PC-3 (cell line): Measurements from ENCODE around the gene OPN3. TPM values are rescaled to one million over a fixed set of nuclear protein-coding genes. Genes with fewer than 3 reads are reported as not detected.
A peak's percentile ranks its signal among the peaks of the same experiment; 100 is the strongest.

Experiments
- ATAC-seq: fragments of 200-7000 bp; cut with Tn5 transposase; 2 replicates; pipeline ENCODE4 v1.9.1; 2020; ENCODE audit warnings: mild to moderate bottlenecking, moderate library complexity
- Bru-seq: library from RNA; stranded (reverse); fragments of 400-500 nt; gene quantifications from one replicate; lab custom pipeline; 2021; lab: Mats Ljungman, UMichigan
- BruChase-seq, 2 experiments: library from RNA; stranded (reverse); fragments of 400-500 nt; gene quantifications; one replicate each; lab custom pipeline; 2021; lab: Mats Ljungman, UMichigan
- BruUV-seq: library from RNA; stranded (reverse); fragments of 400-500 nt; replicated peaks from 2 replicates; lab custom pipeline; 2021; lab: Mats Ljungman, UMichigan
- CTCF ChIA-PET: fragments of 300-600 bp; sonication (Branson Sonifier 250); formaldehyde crosslinking; loops from one replicate; lab custom pipeline; 2022; ENCODE audit warnings: antibody characterized with exemption; lab: Charles Lee
- POLR2A ChIA-PET: fragments of 300-600 bp; sonication (Branson Sonifier 250); formaldehyde crosslinking; loops from one replicate; lab custom pipeline; 2022; ENCODE audit warnings: antibody characterized with exemption; ENCODE audit not compliant: unreplicated experiment; lab: Charles Lee
- DNase-seq: peaks from one replicate; pipeline ENCODE4 v3.0.0-alpha.2; 2015
- H2AFZ ChIP-seq: fragments of 300-600 bp; sonication (generic); 2 replicates; pipeline ENCODE4 v1.6.0; 2016; ENCODE audit warnings: antibody characterized with exemption, low read length
- H3F3A ChIP-seq: fragments of 300-600 bp; sonication (generic); one replicate; pipeline ENCODE4 v1.6.0; 2017; ENCODE audit warnings: antibody characterized with exemption, low read length, control low read depth, mild to moderate bottlenecking; ENCODE audit not compliant: unreplicated experiment
- H3K27ac ChIP-seq: fragments of 300-600 bp; sonication (generic); 2 replicates; pipeline ENCODE4 v1.5.1; 2016; ENCODE audit warnings: mild to moderate bottlenecking, low read length
- H3K27me3 ChIP-seq: fragments of 300-600 bp; sonication (generic); 2 replicates; pipeline ENCODE4 v1.6.1; 2016; ENCODE audit warnings: low read length, mixed read lengths
- H3K36me3 ChIP-seq: fragments of 300-600 bp; sonication (generic); 2 replicates; pipeline ENCODE4 v1.6.1; 2016; ENCODE audit warnings: low read depth, mixed run types, low read length, mixed read lengths
- H3K4me1 ChIP-seq: fragments of 300-600 bp; sonication (generic); 2 replicates; pipeline ENCODE4 v1.5.1; 2016; ENCODE audit warnings: low read length; ENCODE audit not compliant: insufficient read depth
- H3K4me2 ChIP-seq: fragments of 300-600 bp; sonication (generic); 2 replicates; pipeline ENCODE4 v1.6.0; 2016; ENCODE audit warnings: low read length
- H3K4me3 ChIP-seq: fragments of 300-600 bp; sonication (generic); 2 replicates; pipeline ENCODE4 v1.5.1; 2016; ENCODE audit warnings: mild to moderate bottlenecking, low read length, mixed read lengths
- H3K79me2 ChIP-seq: fragments of 300-600 bp; sonication (generic); 2 replicates; pipeline ENCODE4 v1.6.1; 2017; ENCODE audit warnings: low read length, mixed read lengths
- H3K9ac ChIP-seq: fragments of 300-600 bp; sonication (generic); 2 replicates; pipeline ENCODE4 v1.6.0; 2016; ENCODE audit warnings: mild to moderate bottlenecking, low read length
- H3K9me2 ChIP-seq: fragments of 300-600 bp; sonication (generic); replicated peaks from 2 replicates; pipeline ENCODE4 v1.6.1; 2016; ENCODE audit warnings: mixed run types, low read length, mixed read lengths
- H3K9me3 ChIP-seq: fragments of 300-600 bp; sonication (generic); 2 replicates; pipeline ENCODE4 v1.6.1; 2016; ENCODE audit warnings: low read length, mixed read lengths
- H4K20me1 ChIP-seq: fragments of 300-600 bp; sonication (generic); 2 replicates; pipeline ENCODE4 v1.6.1; 2016; ENCODE audit warnings: low read length, mixed read lengths
- CTCF ChIP-seq: fragments of 300-600 bp; sonication (generic); conservative IDR thresholded peaks from 2 replicates; pipeline ENCODE4 v1.5.1; 2017; ENCODE audit warnings: antibody characterized with exemption, low read depth, mild to moderate bottlenecking, low read length
- EZH2 ChIP-seq: fragments of 300-600 bp; sonication (generic); IDR thresholded peaks from one replicate; pipeline ENCODE4 v1.6.1; 2017; ENCODE audit warnings: antibody characterized with exemption, mild to moderate bottlenecking, low read length; ENCODE audit not compliant: unreplicated experiment
- EZH2phosphoT487 ChIP-seq: fragments of 300-600 bp; sonication (generic); IDR thresholded peaks from 2 replicates; pipeline ENCODE4 v1.6.1; 2018; ENCODE audit warnings: mild to moderate bottlenecking, antibody characterized with exemption, low read length, borderline replicate concordance
- intact Hi-C: fragments of 100-400 bp; cut with micrococcal nuclease; formaldehyde crosslinking; loops from 2 replicates; pipeline ENCODE4 v1.9.0; 2023
- long read RNA-seq: library from polyadenylated mRNA; unstranded; transcript quantifications from one replicate; pipeline ENCODE4 v2.0.0, GENCODE V29; 2021; ENCODE audit not compliant: unreplicated experiment
- total RNA-seq: library from RNA; depleted of rRNA; stranded (reverse); fragments of >200 nt; gene quantifications from 2 replicates; pipeline ENCODE4 v1.2.3, GENCODE V29; 2014; rRNA removed

OPN3 gene
- total RNA-seq = 44.8 and 45.5 TPM in 2 replicates
- Bru-seq, nascent RNA = percentile 77 among the genes with signal in this experiment
- BruChase-seq, experiment 1, labeled RNA remaining after a 6-hour chase = percentile 85 among the genes with signal in this experiment
- percentile 79 among the genes with signal in this experiment for BruChase-seq, experiment 2, labeled RNA remaining after a 2-hour chase
- long read RNA-seq, transcript OPN3-204 (4 exons, 1,961 nt) = minor isoform, 7 of 239 reads
- long read RNA-seq, transcript OPN3-201 (4 exons, 2,620 nt) = major isoform, 141 of 239 reads
- long read RNA-seq, transcript OPN3-206 (3 exons, 1,816 nt) = minor isoform, 62 of 239 reads
- long read RNA-seq, partial matches to known transcripts = 1 of 239 reads
- long read RNA-seq, other reads (novel, unspliced or antisense) = 28 of 239 reads

GRCh38 chr1:241640149-241640866 is at the start of gene OPN3, which contains the start of gene CHML:
Gene OPN3 (minus strand): TSS chr1:241640369. CDS start chr1:241640254, 115 bp downstream.
Gene CHML (minus strand): TSS chr1:241640369. CDS start chr1:241635766, 4,603 bp downstream.
- no peaks in the 10 kb centered on the region for H3K27me3 ChIP-seq
- peak within 1 kb of the TSS; percentile 77 for H3K4me3 ChIP-seq
- ATAC-seq (peak; percentile 90), DNase-seq (peak; percentile 98)
- peak within 1 kb of the TSS; percentile 79 for H3K9ac ChIP-seq
- H3K9me2 ChIP-seq = no peaks in the 10 kb centered on the region
- peaks cover 12% of the 10 kb centered on the region for H3K36me3 ChIP-seq
- peaks cover 47% of the 10 kb centered on the region for H3K4me1 ChIP-seq
- peaks cover 8% of the 10 kb centered on the region for H3F3A ChIP-seq
- H3K79me2 ChIP-seq = peaks cover 46% of the 10 kb centered on the region
- H3K27ac ChIP-seq = peak within 1 kb of the TSS; percentile 56
- H3K4me2 ChIP-seq = peak within 1 kb of the TSS; percentile 88
- POLR2A ChIA-PET = interaction anchor here (0.5 to 0.6 kb wide), 5 partner anchors 14 to 1647 kb away, joined by 3 to 22 read pairs (median 6); no protein-coding TSS in a partner anchor
- CTCF ChIA-PET = interaction anchor here (0.6 to 1.7 kb wide), 6 partner anchors 29 to 1635 kb away, joined by 4 to 12 read pairs (median 5); no protein-coding TSS in a partner anchor
- H4K20me1 ChIP-seq = peaks cover 34% of the 10 kb centered on the region
- no peaks in the 10 kb centered on the region for H3K9me3 ChIP-seq
- no TSS peak for BruUV-seq
- TF ChIP-seq CTCF (no peak), EZH2phosphoT487 (no peak), EZH2 (no peak)
- intact Hi-C loops = loop anchor here (2.0 kb wide), 1 partner anchor 122 kb away; no protein-coding TSS in a partner anchor
- H2AFZ ChIP-seq = peak within 1 kb of the TSS; percentile 75

GRCh38 chr1:241688940-241689368 is 48.8 kb upstream of the OPN3 start:
- H3K27ac ChIP-seq = peak overlapping the region; percentile 45
- H3K9ac ChIP-seq = peak overlapping the region; percentile 2; the same call in 1 of the 2 replicates
- no TSS peak for BruUV-seq
- intact Hi-C loops = loop anchor here (1.0 kb wide), 1 partner anchor 13 kb away; no protein-coding TSS in a partner anchor
- H3K4me2 ChIP-seq = peak overlapping the region; percentile 63
- no peaks in the 10 kb centered on the region for H4K20me1 ChIP-seq
- peak overlapping the region; percentile 13; the same call in 1 of the 2 replicates for H3K4me3 ChIP-seq
- no peaks in the 10 kb centered on the region for H3K27me3 ChIP-seq
- no peaks in the 10 kb centered on the region for H3F3A ChIP-seq
- peaks cover 5% of the 10 kb centered on the region; the same call in 1 of the 2 replicates for H3K9me2 ChIP-seq
- ChIA-PET CTCF (no interaction called here), POLR2A (interaction anchor here (1.0 kb wide), 1 partner anchor 47 kb away, joined by 5 read pairs; no protein-coding TSS in a partner anchor)
- no peaks in the 10 kb centered on the region for H3K79me2 ChIP-seq
- no peak for TF ChIP-seq EZH2phosphoT487
- no peak for TF ChIP-seq CTCF
- TF ChIP-seq EZH2 = no peak
- DNase-seq = peak; percentile 97
- ATAC-seq = peak; percentile 97
- no peaks in the 10 kb centered on the region for H3K9me3 ChIP-seq
- H2AFZ ChIP-seq = peak overlapping the region; percentile 24
- no peaks in the 10 kb centered on the region for H3K36me3 ChIP-seq
- peaks cover 22% of the 10 kb centered on the region for H3K4me1 ChIP-seq
